Posterior vena cava (tissue), 2 donors: Measurements from ENCODE around the gene ASGR2. TPM values are rescaled to one million over a fixed set of nuclear protein-coding genes. Genes with fewer than 3 reads are reported as not detected.
"Not testable (repeated sequence)": the region's sequence is repeated elsewhere in the genome, so short reads cannot be mapped to it uniquely, and the experiment has no call there.

Experiments used
- DNase-seq: peaks from one replicate; pipeline ENCODE4 v3.0.0-alpha.2; 2020; ENCODE audit warnings: low spot score
- intact Hi-C, 2 donors: fragments of 100-400 bp; cut with DNase I; formaldehyde crosslinking; loops; one replicate each; pipeline versions ENCODE4 v1.14.1 to v1.14.2; 2022 to 2023
- total RNA-seq, 2 donors: library from RNA; stranded (reverse); fragmentation: NEBNext Ultra II Directional; extraction: Animal tissue kit (Norgen Biotek cat#: 25700); gene quantifications; one replicate each; pipeline ENCODE4 v1.2.1, GENCODE V29; 2021
- donor health status: DM: yes; HTN: yes; CAD: no.
- donor health status: DM: yes; HTN: yes; CAD: no.

The ASGR2 gene
- total RNA-seq, 2 donors from 2014 or later: 0.90 to 1.3 TPM

- intact Hi-C loops: no loop called here
- peak; percentile 55 for DNase-seq
Observed at GRCh38 chr17:7129311-7129710, 14.7 kb upstream of the ASGR2 start.

DNA sequence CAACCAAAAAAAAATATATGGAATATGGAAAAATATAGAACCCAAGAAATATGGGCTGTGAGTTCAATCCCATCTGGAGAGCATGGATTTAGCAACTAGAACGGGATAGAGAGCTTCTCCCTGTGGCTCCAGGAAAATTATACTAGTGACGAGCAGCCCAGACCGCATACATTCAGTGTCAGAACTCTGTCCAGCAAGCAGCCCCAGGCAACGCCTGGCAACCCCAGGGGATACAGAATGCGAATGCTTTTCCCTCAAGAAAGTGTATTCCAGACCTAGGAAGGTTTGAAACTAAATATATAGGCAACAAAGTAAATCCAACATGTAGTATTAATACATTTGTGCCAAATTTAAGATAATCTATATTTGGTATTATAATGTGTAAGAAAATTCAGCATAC is 13.5 kb upstream of the ASGR2 start:
- peak; percentile 30 for DNase-seq
- intact Hi-C loops: no loop called here

DNA sequence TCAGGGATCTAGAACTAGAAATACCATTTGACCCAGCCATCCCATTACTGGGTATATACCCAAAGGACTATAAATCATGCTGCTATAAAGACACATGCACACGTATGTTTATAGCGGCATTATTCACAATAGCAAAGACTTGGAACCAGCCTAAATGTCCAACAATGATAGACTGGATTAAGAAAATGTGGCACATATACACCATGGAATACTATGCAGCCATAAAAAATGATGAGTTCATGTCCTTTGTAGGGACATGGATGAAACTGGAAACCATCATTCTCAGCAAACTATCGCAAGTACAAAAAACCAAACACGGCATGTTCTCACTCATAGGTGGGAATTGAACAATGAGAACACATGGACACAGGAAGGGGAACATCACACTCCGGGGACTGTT is 12.9 kb upstream of the ASGR2 start:
- DNase-seq: not testable (repeated sequence)

DNA sequence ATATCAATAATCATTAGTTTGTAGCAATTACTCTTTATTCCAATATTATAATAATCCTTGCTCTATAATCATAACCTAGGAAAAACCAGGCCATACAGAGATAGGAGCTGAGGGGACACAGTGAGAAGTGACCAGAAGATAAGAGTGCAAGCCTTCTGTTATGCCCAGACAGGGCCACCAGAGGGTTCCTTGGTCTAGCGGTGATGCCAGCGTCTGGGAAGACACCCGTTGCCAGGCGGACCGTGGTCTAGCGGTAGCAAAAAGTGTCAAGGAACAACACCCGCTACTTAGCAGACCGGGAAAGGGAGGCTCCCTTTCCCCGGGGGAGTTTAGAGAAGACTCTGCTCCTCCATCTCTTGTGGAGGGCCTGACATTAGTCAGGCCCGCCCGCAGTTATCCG is 11.8 kb upstream of the ASGR2 start:
- peak; percentile 57 for DNase-seq
- intact Hi-C loops: not testable (repeated sequence)

More for the DNA sequence above, 12.9 kb upstream of the ASGR2 start:
- intact Hi-C loops: not testable (repeated sequence)

- intact Hi-C loops: no loop called here
Observed at GRCh38 chr17:7124923-7125322, 10.3 kb upstream of the ASGR2 start.

GRCh38 chr17:7123844-7124243 is 9.2 kb upstream of the ASGR2 start:
- intact Hi-C loops: no loop called here
- DNase-seq: no peak

More at GRCh38 chr17:7124923-7125322, 10.3 kb upstream of the ASGR2 start:
- DNase-seq: no peak

DNA sequence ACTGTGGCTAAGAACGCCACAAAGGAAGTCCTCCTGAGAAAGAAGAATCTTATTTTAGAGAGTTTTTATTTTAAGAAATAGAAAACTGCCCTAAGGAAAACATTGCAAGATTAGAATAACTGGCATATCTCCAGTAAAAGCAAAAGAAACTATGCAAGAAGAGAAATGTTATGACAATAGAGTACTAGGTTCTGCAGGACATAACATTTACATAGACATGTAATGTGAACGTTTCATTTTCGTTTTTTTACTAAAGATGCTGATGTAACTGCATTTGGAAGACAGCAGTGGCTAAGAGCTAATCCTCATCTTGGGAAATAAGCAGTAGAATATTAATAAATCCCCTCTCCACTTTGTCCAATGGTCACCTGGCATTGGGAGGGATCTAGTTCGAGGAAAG is 7.8 kb upstream of the ASGR2 start:
- DNase-seq: no peak
- intact Hi-C loops: no loop called here

DNA sequence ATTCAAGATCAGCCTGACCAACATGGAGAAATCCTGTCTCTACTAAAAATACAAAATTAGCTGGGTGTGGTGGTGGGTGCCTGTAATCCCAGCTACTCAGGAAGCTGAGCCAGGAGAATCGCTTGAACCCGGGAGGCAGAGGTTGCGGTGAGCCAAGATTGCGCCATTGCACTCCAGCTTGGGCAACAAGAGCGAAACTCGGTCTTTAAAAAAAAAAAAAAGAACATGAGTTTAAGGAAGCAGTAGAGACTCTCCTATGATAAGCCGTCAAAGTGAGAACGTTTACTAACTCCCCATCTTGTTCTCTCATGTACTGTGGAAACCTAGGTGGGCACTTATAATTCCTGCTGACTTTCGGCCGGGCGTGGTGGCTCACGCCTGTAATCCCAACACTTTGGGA is 6.0 kb upstream of the ASGR2 start:
- DNase-seq: peak; percentile 81
- intact Hi-C loops: not testable (repeated sequence)

- intact Hi-C loops: no loop called here
- no peak for DNase-seq
Observed at GRCh38 chr17:7120123-7120522, 5.5 kb upstream of the ASGR2 start.

GRCh38 chr17:7119314-7119713 is 4.7 kb upstream of the ASGR2 start:
- intact Hi-C loops: no loop called here
- DNase-seq: peak; percentile 64

DNA sequence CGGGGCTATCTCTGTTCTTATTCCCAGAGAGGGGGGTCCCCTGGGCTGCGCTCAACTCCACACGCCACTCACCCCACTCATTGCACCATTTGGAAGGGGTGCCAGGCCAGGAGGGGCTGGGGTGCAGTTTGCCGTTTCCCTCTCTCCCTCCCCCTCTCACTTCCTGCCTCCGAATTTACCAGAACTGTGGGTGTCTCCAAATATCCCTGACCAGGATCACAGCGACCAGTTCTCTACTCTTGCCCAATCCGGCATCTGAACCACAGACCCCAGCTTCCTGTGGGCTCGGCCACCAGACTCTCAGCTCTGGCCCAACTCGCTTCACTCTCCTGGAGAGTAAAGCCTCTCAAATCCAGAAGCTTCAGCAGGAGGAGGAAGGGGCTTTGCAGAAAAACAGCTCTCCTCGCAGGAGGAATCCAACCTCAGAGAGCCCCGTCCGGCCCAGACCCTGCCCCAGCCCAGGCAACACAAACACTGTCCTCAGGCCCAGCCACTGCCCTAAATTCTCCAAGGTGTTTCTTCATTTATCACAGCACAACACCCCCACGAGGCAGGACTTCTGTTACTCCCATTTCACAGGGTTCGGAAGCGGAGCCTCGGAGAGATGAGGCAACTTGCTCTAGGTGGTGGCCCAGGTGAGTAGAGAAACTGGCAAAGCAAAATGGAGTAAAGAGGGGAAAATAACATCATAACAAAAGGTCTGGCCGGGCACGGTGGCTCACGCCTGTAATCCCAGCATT is 423 bp upstream of the ASGR2 start:
- DNase-seq: no peak
- intact Hi-C loops: no loop called here

DNA sequence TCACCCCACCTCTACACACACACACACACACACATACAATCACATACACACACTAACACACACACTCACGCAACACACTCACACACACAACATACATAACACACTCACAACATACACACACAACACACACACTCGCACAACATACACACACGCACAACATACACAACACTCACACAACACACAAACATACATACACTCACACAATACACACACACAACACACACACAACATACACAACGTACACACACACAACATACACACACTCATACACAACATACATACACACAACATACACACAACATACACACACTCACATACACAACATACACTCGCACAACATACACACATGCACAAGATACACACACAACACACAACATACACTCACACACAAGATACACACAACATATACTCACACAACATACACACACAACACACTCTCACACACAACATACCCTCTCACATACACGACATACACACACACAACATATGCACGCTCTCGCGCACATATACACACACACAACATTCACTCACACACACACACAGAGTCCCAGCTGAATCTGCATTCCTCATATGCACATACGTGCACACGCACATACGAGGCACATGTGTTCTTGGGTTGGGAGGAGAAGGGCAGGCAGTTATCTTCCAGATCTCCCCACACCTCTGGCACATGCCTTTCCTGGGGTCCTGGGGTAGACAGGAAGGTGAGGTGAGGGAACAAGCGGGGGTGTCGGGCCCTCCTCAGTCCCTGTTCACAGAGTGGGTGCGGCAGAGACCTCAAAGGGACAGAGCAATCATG is 1.1 kb downstream of the ASGR2 start:
- intact Hi-C loops: no loop called here
- no peak for DNase-seq

DNA sequence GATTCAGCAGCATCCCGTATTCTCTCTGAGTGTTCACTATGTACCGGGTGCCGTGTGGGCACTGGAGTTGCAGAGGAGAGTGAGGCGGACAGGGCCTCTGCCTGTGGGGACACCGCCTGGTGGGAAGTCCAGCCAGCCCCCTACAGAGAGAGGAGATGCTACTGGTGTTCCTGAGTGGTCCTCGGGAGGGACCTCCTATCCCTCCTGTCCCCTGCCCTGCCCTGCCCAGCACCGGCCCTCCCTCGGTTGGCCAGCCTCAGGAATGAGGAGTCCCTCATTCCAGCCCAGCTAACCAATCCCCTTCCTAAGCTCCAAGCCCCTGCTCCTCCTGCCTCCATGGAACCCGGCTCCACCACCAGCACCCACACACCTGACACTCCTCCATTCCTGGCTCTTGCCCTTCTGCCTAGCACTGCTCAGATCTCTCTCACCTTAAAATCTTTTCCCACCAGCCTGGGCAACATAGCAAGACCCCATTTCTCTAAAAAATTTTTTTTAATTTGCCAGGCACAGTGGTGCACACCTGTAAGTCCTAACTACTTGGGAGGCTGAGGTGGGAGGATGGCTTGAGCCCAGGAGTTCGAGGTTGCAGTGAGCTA is 2.0 kb downstream of the ASGR2 start:
- no peak for DNase-seq
- intact Hi-C loops: no loop called here

- DNase-seq: no peak
Observed at GRCh38 chr17:7111784-7112509, 2.7 kb downstream of the ASGR2 start.

DNA sequence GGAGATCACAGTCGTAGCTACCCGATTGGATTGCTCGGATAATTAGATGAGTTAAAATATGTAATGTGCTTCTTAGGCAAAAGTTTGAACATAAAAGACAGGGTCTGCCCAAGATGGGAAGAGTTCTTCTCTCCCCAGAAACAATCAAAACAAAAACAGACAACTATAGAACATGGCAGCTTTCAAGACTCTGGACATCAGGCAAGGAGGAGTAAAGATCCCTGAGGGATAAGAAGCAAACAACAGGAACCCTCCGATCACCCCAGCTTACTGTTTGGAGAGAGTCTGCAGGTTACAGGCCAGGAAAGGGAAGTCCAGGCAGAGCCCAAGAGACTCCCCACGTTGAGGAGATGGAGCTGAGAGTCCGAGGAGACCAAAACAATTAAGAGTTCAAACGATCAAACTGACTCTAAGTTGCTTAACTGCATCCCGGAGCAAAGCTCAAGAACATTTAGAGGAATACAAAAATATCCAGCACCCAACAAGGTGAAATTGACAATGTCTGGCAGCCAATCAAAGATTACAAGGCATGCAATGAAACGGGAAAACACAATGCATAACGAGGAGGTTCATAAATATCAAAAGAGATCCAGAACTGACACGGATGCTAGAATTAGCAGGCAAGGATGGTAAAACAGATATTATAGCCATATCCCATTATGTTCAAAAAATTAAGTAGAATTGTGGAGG is 3.9 kb downstream of the ASGR2 start:
- DNase-seq: no peak
- intact Hi-C loops: no loop called here

More at GRCh38 chr17:7111784-7112509, 2.7 kb downstream of the ASGR2 start:
- intact Hi-C loops: no loop called here

DNA sequence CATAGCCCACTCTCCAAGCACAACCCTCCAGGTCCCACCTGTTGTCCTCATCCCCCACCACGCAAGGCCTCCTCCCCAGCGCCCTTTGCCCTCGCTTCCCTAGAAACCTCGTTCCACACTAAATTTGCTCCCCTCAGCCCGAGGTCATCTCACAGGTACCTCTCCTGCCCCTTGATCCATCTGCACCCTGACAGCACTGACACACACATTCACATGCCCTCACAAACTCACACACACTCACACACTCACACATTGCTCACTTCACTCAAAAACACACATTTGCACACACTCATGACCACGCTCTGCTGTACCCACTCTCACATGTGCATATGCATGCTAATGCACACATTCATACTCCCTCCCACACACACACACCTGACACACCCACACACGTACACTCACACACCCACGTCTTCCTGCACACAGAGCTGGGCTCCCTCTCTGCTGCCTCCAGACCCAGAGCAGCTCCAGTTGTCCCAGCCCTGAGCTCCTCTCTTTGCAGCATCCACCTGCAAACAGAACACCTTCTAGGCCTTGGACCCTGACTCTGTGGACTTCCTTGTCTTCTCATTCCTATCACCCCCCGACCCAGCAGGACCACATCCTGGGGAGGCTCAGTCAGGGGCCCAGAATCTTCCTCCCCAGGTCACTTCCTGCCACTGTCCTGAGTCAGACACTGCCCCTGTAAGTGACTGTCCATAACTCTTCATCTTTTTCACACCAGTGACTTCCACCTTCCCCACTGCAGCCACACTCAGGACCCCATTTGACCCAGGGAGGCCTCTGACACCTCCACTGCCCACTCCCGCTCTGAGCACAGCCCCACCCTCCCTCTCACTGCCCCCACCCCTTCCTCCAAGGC is 4.9 kb downstream of the ASGR2 start:
- intact Hi-C loops: no loop called here
- DNase-seq: no peak

DNA sequence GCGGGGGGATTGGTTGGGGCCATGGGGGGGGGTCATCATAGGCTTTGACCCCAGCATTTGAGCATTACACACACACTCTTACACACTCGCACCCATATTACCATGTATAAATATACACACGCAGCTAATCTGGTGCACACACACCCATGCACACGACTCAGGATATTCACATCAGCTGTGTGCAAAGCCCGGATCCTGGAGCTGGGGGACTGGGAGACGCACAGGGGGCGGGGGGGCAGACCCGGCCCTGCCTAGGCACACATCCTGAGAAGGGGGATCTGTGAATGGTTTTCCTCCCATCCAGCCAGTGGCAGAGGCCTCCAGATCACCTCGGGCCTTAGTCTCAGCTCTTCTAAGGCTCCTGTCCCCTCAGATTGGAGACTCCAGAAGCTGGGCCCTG is 5.6 kb downstream of the ASGR2 start:
- no peak for DNase-seq
- intact Hi-C loops: no loop called here

DNA sequence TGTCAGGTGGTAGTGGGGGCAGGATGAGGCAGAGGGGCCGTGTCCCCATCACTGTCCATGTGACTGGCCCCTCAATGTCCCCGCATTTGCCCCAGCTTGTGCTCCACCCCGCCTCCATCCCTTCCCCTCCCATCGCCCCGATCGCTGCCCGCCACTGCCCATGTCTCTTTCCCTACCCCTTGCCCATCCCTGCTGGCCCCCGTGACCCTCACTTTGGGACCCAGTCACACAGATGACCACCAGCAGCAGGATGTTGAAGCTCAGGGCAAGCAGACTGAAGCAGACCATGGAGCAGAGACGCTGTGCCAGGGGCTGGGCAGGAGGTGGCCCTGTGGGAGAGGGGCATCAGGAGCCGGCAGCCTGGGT is 6.1 kb downstream of the ASGR2 start:
- no peak for DNase-seq
- intact Hi-C loops: no loop called here
